Activated gamma-delta T cell (primary cell): ENCODE results near the gene SPATC1L.

Experiments used
- DNase-seq: peaks from one replicate; lab custom pipeline; 2025; lab: John Stamatoyannopoulos, UW

The SPATC1L gene

DNA sequence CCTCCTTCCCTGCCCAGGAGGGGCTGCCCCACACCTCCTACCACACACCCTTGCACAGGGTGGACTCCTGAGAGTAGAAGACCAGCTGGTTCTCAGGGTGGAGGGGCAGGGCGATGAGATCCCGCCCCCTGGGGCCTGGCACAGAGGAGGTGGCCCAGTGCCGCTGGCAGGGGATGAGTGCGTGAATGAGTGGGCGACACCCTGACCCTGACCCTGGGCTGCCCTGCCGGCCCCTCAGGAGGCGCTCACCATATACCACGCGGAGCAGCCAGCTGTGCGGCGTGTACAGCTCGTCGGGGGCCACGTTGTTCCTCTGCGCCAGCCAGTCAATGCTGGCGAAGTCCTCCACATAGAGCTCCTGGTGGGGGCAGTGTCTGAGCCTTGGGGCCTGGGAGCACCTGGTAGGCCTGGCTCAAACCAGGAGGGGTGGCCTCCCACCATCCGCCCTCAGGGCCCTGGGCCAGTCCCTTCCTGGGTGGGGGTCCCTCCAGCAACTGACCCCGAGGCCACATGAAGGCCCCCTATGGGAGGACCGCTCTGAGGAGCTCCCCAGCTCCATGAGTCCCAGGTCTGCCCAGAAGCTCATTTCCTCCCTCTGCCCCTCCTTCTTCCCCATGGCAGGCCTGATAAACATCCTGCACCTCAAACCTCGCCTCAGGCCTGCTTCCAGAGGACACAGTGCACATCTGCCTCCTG lies 31.3 kb upstream of the SPATC1L start:
- DNase-seq, result no peak

DNA sequence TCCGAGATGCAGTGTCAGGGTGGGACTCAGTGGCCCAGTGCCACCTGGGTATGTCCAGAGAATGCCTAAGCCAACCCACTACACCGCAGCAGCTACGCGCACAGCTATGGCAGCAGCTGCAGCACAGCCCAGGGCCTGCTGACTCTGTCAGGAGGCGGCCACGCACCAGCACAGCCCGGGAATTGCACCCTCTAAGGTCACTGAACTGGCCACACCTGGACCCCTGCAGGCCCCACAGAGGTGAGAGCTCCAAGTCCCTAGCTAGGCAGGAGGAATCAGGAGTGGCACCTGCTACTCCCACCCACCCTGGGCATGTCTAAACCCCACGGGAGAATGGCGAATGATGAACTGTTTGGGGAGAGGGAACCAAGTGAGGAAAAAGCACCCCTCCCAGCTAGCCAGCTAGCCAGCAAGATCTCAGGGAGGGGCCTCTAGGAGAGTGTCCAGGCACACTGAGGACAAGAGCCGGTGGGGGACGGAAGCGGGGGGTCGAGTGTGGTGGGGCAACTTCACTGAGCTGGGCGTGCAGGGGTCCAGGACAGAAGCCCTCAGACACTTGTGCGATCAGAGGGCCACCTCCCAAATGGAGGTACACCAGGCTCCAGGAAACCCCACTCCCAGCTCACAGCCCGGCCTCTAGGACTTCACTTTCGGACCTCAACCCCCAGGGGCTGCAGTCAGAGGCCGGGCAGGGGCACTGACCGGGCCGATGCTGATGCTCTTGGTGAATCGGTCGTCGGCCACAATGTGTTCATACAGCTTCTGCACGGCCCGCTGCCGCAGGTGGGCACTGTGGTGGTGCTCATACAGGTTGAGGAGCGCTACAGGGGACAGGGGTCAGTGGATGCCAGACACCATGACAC lies 30.4 kb upstream of the SPATC1L start:
- no peak for DNase-seq

DNA sequence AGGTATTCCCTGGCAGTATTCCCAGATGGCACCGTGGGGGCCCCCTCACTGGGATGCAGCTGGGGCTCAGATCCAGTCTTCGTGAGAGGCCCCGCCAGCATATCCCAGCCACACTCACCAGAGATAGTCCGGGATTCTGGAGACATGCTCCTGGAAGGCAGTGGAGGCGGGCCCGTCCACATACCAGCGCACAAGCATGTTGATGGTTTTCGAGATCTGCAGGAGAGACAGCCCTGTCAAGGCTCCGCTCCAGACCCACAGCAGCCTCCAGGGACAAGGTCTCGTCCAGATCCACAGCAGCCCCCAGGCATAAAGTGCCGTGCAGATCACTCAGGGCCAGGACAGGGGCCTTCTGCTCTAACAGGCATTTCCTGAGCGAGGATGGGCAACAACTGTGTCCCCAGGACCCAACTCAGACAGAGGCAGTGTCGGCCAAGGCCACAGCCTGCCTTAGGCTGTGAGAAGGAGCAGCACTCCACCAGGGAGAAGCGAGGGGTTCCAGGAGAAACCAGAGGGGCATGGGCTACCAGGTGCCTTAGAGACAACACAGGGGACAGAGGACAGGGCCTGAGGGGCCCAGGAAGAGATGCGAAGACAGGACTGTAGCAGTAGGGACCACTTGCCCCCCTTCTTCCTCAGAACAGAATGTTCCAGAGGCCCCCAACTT lies 29.5 kb upstream of the SPATC1L start:
- no peak for DNase-seq

DNA sequence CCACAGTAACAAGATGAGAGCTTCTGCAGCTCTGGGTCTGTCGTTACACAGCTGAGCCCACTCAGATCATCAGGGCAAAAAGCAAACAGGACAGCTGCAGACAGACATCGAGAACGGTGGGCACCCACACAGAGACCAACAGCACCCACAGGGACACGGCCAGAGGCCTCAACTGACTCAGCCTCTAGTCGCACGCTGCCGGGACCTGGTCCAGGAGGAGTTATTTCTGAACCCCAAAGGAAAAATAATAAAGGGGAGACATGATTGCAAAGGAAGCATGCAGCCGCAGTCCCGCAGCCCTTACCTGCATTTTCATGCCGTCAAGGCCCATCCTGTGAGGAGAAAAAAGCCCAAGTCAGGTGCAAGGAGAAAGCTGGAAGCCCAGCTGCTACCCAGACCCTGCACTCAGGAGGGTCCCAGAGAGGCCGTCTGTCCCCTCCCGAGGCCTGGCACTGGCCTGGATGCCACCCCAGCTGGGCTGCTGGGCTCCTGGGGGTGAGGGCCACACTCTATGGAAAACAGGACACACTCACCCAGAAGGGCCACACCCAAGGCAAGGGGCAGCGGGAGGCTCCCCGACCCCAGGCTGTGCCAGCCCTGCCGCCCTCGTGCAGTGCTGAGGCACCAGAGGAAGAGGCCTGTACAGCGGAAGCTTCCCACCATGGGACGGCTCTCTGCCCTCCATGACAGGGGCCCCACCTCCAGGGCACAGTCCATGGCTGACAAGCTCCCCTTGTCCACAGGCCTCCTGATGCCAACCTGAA lies 28.6 kb upstream of the SPATC1L start:
- no peak for DNase-seq

DNA sequence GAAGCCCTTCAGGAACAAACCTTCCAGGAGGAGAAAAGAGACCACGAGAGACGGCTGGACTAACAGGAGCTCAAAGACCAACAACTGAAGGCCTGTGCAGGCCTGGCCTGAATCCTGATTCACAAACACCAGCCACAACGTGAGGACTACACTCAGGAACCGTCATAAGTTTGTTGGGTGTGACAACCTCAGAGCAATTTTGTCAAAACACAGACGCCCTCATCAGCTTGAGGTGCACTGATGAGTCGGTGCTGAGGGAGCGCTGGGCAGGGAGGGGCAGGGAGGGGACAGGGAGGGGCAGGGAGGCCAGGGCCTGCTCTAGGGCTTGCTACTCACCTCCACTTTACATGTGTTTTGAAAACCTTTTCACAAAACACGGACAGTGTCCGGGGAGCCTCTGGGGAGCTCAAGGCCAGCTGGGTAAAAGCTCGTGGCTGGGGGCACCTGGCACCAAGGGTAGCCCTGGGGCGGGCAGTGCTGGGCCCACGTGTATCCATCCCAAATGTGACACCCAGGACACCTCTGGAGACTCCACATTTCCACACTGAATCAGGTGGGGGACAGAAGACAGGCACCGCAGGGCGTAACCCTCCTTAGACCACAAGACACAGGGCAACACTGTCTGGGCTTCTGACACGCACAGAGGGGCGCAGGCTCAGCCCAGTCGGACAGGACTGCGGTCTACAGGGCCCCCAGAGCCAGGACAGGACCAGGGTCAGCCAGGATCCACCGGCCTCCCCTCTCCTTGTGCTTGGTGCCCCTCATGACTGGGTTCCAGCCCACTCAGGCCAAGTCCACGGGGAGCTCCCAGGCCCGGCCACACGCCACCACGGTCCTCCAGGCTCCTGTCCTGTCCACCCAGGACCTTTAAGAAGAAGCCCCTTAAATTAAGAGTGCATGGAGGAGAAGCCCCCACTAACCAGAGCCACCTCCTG lies 27.8 kb upstream of the SPATC1L start:
- no peak for DNase-seq

DNA sequence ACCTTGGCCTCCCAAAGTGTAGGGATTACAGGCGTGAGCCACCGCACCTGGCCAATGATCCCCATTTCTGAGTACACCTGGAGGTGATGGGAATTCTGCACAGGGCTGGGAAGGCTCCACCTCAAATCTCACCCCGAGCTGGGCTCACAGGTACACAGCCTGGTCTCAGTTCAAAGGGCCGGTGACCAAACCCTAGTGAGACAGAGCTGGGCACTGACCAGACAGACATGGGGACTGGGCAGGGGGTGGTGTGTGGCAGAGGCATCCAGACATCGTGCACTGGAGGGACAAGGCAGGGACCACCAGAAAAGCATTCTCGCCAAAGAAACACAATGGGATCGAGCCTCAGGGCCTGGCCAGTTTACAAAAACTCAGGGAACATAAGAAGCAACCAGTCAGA lies 27.1 kb upstream of the SPATC1L start:
- DNase-seq, result no peak

DNA sequence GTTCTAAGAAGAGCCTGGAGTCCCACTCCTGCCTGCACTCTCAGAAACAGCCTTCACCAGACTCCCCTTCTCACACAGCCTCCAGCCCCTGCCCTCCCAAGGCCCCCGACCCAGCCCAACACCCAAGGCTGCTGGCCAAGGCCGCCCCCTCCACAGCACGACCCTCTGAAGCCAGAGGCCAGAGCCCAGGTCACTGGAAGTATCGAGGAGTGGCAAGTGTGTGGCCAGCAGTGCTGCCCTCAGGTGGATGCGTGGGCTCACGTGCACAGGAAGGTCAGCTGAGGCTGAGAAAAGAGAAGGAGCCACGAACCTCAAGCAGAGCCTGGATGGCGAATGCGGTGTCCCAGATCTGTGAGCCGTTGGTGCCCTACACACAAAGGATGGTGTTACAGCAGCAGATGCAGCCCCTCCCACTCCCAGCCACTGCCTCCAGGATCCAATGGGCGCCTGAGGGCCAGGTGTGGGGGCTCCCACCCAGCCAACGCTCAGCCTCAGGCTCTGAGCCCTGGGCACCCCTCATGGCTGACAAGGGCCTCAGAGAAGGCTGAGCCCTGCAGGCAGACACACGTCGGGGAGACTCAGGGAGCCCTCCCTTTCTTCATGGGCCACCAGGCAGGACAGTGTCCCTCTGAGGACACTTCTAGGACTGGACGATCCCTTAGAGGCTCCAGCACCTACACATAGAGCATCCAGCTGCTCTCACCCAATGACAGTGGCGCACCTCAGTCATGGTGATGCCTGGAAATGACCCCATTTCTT lies 26.3 kb upstream of the SPATC1L start:
- no peak for DNase-seq

DNA sequence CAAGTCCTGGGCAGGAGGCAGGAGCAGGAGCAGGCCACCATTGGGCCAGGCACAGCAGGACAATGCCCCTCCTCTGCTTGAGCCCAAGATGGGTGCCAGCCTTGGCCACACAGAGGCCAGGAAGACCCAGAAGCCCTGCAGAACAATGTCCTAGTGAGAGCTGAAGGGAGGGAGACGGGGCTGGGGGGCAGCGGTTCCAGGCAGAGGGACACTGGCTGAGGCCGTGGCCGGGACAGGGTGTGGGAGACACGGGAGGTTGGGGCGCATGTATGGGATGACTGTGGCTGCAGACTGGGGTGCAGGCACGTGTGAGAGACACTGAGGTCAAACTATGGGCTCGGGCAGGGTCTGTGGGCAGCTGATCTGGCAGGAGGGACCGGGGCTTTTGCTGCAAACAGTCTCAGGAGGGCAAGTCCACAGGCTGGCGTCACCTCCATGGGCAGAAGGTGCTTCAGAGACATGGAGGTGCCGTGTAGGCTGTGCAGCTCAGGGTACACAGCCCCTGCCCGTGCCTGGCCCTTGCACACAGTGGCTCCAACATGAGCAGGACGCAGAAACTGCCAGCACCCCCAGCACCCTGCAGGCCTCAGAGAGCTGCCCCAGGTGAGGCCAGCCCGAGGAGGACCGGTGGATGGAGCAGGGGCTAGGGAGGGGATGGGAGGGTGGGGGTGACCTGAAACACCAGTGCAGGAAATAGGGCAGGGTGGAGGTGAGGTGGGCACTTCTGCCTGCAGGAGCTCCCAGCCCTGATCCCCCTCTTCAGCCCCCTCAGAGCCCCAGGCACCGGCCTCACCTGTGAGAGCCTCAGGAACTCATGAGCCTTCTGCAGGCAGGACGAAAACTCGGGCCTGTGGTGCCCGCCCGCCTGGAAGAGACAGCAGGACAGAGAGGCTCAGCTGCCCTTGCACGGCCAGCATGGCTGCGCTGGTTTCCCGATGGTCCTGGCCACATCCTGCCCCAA lies 24.8 kb upstream of the SPATC1L start:
- no peak for DNase-seq

DNA sequence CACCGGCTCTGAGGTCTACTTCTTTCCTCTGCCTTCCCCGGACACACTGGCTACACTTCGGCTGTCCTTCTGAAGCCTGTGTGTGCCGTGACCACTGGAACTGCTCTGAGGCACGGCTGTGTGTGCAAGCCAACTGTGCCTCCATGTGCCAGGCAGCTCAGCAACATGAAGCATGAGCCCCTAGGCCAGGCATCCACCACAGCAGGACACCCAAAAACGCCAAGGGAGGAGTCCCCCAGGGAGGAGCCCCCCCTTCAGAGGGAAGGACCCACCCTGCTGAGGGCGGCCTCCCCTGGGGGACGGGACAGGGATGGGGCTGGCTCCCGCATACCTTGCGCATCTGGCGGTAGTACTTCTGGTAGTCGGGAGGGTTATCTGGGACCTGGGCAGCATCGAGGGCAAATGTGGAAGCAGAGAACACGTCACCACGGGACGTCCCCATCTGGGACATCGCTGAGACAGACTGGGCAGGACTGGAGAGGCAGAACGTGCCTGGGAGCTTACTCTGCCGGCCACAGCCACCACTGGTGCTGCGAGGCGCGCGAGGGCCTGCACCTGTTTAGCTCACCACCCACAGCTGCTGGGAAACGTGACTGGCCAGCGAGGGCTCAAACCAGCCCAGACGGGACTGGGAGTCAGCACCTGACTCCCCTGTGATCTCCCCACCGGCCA lies 23.8 kb upstream of the SPATC1L start:
- no peak for DNase-seq

DNA sequence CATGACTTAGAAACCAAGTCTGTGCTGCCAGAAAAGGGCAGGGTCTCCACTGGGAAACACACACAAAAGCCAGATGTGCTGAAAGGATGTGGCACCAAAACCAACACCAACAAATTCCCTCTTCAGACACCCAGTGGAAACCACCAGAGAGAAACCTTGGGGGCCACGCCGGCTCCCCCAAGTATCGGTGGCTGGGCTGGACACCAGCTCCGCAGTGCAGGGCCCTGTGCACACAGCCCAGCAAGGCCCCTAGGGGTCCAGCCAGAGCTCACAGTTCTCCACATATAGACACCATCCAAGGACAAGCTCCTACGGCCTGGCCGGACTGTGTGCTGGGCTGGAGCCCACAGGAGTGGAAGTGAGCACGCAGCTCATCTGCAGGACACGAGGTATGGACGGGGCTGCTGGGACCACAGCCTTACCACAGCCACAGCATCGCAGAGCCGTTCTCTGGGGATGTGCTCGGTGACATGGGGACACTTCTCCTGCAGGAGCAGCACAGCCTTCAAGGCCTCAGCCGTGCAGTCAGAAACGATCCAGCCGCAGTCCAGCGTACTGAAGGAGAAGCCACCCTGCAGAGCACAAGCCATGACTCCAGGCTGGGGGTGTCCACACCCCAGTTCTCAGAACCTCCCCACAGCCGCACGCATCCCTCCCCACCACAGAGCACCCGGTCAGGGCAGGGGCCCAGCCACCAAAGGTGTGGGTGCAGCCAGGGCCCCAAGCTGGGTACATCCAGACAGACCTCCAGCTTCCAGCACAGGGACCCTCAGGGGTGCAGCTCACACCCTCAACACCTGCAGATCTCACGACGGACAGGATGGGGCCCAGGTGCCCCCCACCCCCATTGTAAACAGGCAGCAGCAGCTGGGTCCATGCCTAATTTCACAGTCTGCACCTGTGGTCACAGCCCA lies 23.0 kb upstream of the SPATC1L start:
- DNase-seq, result no peak

DNA sequence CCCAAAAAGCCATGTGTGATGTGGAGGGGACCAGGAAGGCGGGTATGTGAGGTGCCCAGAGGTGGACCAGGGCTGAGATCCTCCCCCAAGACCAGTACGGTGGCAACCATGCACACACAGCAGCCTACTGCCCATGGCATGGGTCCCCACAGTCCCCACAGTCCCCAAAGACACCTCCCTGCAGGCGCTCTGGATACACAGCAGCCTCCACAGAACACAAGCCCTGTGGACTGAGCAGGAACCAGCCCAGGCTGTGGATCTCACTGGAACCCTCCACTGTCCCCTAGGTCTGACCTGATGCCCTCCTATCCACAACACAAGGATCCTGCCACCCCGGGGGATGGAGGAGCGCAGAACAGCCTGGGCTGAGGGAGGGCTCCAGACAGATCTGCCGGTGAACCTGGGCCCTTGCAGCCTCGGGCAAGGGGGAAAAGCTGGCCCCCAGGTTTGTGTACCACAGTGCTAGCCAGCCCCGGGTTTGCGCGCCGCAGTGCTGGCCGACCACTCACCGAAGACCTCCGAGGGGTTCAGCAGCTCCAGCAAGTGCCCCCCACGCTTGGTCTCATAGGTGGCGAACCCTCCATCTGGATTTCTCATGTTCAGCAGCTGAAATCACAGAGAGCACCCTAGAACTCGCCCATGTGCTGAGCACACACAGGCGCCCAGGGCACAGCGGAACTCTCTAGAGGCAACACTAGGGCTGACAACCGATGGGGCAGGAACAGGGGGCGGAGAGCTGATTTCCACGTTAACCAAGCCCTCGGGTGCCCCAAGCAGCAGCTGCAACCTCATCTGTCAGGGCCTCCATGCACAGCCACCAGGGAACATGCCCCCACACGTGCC lies 22.1 kb upstream of the SPATC1L start:
- DNase-seq, result no peak

DNA sequence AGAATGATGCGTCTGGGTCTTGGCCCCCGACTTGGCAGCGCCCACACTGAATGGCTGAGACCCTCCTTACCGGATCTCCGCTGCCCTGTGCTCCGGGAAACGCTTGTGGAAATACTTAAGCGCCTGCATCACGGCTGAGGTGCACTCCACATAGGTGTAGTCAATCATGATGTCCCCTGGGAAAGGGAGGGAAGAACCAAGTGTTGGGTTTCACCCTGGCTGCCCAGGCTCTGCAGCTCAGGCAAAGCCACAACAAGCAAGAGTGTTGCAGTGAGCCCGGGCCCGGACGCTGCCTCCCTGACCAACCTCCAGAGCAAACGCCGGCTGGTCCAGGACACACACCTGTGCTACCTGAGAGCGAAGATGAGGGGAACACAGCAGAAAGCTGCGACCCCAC lies 21.5 kb upstream of the SPATC1L start:
- DNase-seq, result no peak

DNA sequence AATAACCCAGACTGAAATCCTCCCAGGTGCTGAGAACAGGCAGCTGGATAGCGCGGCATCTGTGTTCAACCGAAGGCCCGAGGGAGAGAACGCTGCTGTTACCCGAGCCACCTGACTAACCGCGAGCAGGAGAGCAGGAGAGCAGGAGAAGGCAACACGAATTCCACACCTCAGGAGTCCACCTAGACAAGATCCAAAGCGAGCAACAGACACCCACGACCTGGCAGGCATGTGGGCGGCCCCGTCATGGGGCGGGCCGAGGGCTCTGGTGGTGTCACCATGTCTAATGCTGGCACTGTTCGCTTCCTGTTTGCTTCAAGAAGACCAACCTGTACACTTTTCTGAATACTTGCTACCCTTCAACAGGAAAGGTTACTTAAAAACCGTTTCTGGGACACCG lies 20.9 kb upstream of the SPATC1L start:
- no peak for DNase-seq

DNA sequence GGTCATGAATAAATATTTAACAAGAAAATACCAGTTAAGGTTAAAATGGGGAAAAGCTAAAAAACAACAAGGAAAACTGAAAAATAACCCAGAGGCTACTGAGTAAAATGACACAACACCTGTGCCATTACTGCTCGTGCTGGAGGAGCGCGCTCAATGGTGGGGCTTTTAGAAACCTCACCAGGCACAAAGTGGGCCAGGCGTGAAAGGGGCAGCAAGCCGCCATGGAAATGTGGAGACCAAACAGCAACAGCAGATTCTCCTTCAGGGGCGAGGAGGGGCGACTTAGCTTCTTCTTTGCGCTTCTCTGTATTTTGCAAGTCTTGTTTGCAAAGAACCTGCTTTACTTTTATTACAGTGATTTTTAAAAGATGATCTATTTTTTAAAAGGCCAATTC lies 18.9 kb upstream of the SPATC1L start:
- no peak for DNase-seq

DNA sequence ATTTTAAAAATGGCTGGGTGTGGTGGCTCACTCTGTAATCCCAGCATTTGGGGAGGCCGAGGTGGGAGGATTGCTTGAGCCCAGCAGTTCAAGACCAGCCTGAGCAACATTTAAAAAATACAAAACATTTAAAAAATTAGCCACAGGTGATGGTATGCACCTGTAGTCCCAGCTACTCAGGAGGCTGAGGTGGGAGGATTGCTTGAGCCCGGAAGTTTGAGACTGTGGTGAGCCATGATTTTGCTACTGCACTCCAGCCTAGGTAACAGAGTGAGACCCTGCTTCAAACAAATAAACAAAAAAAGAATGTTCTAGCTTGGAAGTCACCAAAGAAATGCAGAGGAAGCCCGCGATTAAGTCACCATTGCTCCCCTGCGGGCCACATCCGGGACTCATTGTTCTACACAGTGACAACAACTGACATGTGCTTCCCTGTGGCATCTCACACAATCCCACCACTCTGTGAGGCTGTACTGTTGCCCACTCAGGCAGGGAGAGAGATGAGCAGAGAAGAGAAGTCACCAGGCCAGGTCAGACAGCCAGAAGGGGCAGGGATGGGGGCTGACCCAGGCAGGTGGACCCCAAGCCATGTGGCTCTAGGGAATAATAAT lies 18.4 kb upstream of the SPATC1L start:
- no peak for DNase-seq
